Erythroblast (primary cell): ENCODE measurements around the gene IFI27L2.

Source experiments
- GATA1 ChIP-seq: IDR thresholded peaks from 2 replicates; pipeline ENCODE4 v1.6.1; 2011; ENCODE audit warnings: low read depth, mild to moderate bottlenecking, control low read depth, low read length, moderate library complexity
- POLR2A ChIP-seq: IDR thresholded peaks from 2 replicates; pipeline ENCODE4 v1.6.1; 2011; ENCODE audit warnings: mild to moderate bottlenecking, low read length

DNA sequence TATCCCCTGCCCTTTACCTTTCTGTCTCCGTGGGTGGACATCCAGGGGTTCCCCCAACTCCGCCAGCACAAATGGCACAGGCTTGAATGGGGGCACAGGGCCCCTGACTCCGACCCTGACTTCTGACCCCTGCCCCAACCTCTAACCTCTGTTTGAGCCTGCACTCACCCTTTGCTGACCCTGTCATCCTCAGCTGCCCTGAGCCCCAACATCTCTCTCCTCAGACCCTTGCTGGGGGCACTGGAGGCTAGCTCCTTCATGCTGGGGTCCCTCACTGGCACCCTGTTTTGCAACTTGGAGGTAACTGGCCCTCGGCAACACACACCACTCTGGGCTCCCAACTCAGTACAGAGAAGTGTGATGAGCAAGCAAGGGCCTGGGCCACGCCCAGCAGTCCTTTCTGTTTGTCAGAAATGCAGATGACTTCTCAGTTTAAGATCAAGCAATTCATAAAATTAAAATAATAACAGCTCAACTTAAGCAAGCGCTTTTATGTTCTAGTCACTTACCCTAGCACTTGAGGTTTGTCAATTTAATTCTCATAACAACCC lies 16.8 kb downstream of the IFI27L2 start:
- TF ChIP-seq POLR2A (no peak), GATA1 (no peak)
